ENCODE measurements around the gene ASCC1.

DNA sequence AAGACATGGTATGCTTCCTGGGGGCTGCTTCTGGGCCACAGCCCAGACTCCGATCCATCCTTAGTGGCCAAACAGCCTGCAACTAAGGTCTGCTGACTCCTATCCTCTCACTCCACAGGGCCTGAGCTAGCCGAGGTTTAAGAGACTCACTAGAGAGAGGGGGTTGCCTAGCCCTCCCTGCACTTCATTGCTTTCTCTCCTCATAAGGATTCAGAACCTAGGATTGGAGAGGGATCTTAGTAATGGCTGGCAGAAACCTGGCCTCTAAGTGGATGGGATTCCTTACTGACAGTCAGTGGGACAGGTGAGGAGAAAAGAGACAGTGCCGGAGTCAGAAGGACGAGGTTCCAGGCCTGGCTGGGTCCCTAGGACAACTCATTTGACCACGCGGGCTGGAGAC, 49.4 kb upstream of the ASCC1 start:
- TF ChIP-seq, protein P1, sequence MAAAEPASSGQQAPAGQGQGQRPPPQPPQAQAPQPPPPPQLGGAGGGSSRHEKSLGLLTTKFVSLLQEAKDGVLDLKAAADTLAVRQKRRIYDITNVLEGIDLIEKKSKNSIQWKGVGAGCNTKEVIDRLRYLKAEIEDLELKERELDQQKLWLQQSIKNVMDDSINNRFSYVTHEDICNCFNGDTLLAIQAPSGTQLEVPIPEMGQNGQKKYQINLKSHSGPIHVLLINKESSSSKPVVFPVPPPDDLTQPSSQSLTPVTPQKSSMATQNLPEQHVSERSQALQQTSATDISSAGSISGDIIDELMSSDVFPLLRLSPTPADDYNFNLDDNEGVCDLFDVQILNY (CRISPR knock-in tag; conservative IDR thresholded peaks at IDR 0.05) = no peak
- no peak for TF ChIP-seq NR3C1 (CRISPR knock-in tag; IDR thresholded peaks at IDR 0.05)

Data from HepG2 (cell line).